ENCODE results near the gene MMP15. TPM values are rescaled to one million over a fixed set of nuclear protein-coding genes. Genes with fewer than 3 reads are reported as not detected.
A peak's percentile ranks its signal among the peaks of the same experiment; 100 is the strongest.

Gene MMP15
- total RNA-seq, 4 donors from 2014 or later = 5.7 to 10.0 (median 8.2) TPM

DNA sequence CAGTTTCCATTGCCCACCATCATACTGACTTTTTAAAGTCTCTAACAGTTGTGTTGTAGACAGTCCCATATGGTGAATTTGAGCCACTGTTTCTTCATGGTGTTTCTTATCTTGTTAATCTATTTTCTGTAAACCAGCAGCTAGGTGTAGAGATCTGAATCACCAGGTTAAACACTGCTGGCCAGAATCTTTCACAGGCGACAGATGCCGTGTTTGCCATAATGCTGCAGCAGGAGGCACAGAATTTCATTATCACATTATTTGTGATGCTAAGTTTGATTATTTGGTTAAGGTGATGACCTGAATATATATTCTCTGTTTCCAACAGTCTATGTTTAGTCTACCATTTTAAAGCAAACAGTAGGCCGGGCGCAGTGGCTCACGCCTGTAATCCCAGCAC lies 43.2 kb upstream of the MMP15 start:
- no peak for DNase-seq (ENCODE audit: low spot score in 2 of 2)
- TF ChIP-seq EP300 (IDR thresholded peaks at IDR 0.05) (no peak), POLR2A (IDR thresholded peaks at IDR 0.05) (no peak), CTCF (IDR thresholded peaks at IDR 0.05) (no peak), POLR2AphosphoS5 (IDR thresholded peaks at IDR 0.05) (no peak)
- WGBS = 80% methylated on average over 5 of the region's 5 CpGs

DNA sequence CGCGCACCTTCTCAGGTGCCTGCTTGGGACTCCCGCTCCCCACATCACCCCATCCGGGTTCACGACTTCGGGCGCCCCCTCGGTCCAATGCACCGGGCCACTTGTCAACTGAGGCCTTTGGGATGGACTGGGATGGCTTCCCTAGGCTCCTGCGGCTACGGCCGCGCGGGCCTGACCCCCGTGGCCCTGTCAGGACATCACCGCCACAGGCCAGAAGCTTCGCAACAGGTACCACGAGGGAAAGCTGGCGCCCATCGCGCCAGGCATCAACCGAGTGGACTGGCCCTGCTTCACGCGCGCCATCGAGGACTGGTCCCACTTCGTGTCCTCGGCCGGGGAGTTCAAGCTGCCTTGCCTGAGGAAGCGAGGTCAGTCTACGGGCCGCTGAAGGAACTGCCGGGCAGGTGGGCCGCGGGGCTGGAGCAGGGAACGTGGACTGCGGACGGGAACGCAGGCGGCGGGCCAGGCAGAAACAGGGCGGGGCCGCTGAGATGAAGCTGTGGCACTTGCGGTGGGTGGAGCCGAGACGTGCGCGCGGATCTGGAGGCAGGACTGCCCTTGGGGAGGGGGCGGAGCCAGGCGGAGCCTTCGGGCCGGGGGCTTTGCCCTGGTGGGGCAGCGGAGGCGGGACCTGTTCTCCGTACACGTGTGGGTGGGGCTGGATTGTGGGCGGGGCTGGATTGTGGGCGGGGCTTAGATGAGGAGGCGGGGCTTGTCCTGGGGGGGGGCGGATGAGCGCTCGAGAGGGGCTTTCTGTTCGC lies 40.9 kb upstream of the MMP15 start:
- Histone ChIP-seq H3K27ac (no peak overlapping the region), H3K36me3 (no peaks in the 10 kb centered on the region), H3K4me1 (peaks cover 17% of the 10 kb centered on the region), H3K27me3 (no peaks in the 10 kb centered on the region), H3K9me3 (no peaks in the 10 kb centered on the region), H3K4me3 (peak overlapping the region; percentile 53)
- 20% methylated on average over 23 of the region's 64 CpGs for WGBS
- DNase-seq (ENCODE audit: low spot score in 2 of 2) = peak; percentile 89 to 90
- TF ChIP-seq EP300 (IDR thresholded peaks at IDR 0.05) (no peak), POLR2A (IDR thresholded peaks at IDR 0.05) (no peak), POLR2AphosphoS5 (IDR thresholded peaks at IDR 0.05) (no peak)

More for the DNA sequence above, 43.2 kb upstream of the MMP15 start:
- Histone ChIP-seq H3K9me3 (no peaks in the 10 kb centered on the region), H3K4me3 (no peak overlapping the region), H3K27me3 (no peaks in the 10 kb centered on the region), H3K27ac (no peak overlapping the region), H3K36me3 (no peaks in the 10 kb centered on the region), H3K4me1 (peaks cover 15% of the 10 kb centered on the region)

DNA sequence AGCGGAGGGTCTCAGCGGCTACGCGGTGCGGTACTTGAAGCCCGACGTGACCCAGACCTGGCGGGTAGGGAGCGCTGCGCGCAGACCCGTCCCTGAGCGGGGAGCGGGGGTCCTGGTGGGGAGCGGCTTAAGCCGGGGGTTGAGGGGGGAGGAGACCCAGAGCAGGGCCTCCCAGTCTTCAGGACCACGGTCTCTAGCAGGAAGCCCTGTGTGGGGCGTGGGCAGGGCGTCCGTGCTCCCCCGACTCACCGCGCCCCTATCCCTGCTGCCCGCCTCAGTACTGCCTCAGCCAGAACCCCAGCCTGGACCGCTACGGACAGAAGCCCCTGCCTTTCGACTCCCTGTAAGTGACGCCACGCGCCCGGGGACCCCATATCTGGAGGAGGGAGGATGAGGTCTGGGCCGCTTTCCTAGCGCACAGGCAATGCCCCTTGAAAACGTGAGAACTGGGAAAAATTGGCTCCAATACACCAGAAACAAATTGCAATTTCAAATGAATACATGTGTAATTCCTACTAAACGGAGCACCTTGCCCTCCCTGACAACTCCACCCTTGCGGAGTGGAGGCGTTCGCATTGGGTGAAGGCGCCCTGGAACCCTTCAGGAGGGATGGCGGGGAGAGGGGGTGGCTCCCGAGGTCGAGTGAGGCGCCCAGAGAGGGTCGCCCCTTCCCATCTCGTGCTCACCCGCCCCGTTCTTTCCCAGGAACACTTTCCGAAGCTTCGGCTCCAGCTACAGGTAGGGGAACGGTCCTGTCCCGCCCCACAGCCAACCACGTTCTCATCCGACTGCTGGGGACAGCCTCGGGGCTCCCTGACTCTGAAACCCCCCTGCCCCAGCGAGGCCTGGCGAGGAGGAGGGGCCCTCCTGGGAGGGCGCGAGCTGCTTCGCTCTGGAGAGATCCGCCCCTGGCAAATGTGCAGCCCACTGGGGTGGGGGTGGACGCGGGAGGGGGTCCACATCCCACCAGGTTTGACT lies 40.1 kb upstream of the MMP15 start:
- no peaks in the 10 kb centered on the region for H3K36me3 ChIP-seq
- peak overlapping the region; percentile 53 for H3K4me3 ChIP-seq
- no peak overlapping the region for H3K27ac ChIP-seq
- 19% methylated on average over 38 of the region's 62 CpGs for WGBS
- peak in 1 of 2 donors; percentile 74 for DNase-seq (ENCODE audit: low spot score in 2 of 2)
- peaks cover 18% of the 10 kb centered on the region for H3K4me1 ChIP-seq
- H3K9me3 ChIP-seq = no peaks in the 10 kb centered on the region
- H3K27me3 ChIP-seq = no peaks in the 10 kb centered on the region
- TF ChIP-seq POLR2A (IDR thresholded peaks at IDR 0.05) (no peak), EP300 (IDR thresholded peaks at IDR 0.05) (no peak), CTCF (IDR thresholded peaks at IDR 0.05) (no peak), POLR2AphosphoS5 (IDR thresholded peaks at IDR 0.05) (no peak)

DNA sequence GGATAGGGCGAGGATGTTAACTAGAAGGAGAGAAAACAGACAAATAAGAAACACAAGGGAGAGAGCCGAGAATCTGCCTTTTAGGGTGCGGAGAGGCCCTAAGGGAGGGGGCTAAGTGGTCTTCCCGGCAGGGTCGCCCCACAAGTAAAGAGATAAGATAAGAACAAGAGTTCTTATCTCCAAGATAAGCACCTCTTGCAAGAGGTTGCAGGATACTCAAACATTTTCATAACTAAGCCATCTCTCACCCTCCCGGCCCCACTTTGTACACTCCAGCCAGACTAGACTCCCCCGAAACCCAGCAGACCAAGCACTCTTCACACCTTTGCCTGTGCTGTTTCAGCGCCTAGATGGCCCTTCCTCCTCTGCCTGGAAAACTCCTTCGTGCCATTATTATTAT lies 39.4 kb upstream of the MMP15 start:
- H3K27me3 ChIP-seq = no peaks in the 10 kb centered on the region
- no peak overlapping the region for H3K4me3 ChIP-seq
- no peak overlapping the region for H3K27ac ChIP-seq
- no peaks in the 10 kb centered on the region for H3K9me3 ChIP-seq
- no peaks in the 10 kb centered on the region for H3K36me3 ChIP-seq
- DNase-seq (ENCODE audit: low spot score in 2 of 2) = peak in 1 of 2 donors; percentile 29
- TF ChIP-seq EP300 (IDR thresholded peaks at IDR 0.05) (no peak), POLR2AphosphoS5 (IDR thresholded peaks at IDR 0.05) (no peak), CTCF (IDR thresholded peaks at IDR 0.05) (no peak), POLR2A (IDR thresholded peaks at IDR 0.05) (no peak)
- peaks cover 18% of the 10 kb centered on the region for H3K4me1 ChIP-seq
- 80% methylated on average over 9 of the region's 9 CpGs for WGBS

DNA sequence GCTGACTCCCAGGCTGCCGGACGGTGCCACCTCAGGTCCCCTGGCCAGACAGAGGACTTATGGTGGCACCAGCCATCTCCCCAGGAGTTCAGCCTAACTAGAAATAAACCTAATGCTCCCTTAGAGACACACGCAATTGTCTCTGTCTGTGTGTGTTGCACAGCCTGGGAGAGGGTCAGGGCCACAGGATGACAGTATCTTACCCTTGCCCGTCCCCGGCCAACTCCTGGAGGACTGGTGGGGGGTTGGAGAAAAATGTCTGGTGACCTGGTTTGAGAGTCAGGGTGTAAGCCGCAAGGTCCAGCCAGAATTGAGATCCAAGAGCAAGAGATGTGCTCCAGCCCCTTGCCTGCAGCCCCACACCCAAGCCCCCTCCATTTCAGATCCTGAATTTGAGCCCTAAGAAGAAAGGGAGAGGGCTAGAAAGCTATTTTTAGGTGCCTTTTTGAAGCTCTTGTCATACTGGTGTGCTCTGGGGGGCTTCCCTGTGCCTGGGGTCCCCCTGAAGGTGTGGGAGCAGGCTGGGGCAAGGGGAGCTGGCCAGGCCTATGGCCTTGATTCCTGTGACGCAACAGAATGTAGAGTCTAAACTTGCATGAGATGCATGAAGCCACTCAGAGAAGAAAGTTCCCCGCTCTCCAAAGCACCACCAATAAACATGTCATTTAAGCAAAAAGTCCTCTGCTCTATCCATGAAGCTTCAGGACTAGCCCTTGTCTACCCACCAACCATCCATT lies 37.9 kb upstream of the MMP15 start:
- H3K9me3 ChIP-seq = no peaks in the 10 kb centered on the region
- no peak overlapping the region for H3K27ac ChIP-seq
- 97% methylated on average over 6 of the region's 8 CpGs for WGBS
- H3K4me3 ChIP-seq = no peak overlapping the region
- H3K4me1 ChIP-seq = peaks cover 18% of the 10 kb centered on the region
- no peak for TF ChIP-seq EP300 (IDR thresholded peaks at IDR 0.05)
- TF ChIP-seq CTCF (IDR thresholded peaks at IDR 0.05) = no peak
- TF ChIP-seq POLR2AphosphoS5 (IDR thresholded peaks at IDR 0.05) = no peak
- no peak for TF ChIP-seq POLR2A (IDR thresholded peaks at IDR 0.05)
- H3K36me3 ChIP-seq = no peaks in the 10 kb centered on the region
- DNase-seq (ENCODE audit: low spot score in 2 of 2) = peak in 1 of 2 donors; percentile 35
- no peaks in the 10 kb centered on the region for H3K27me3 ChIP-seq
